ENCODE results near the gene VCAN. TPM values are rescaled to one million over a fixed set of nuclear protein-coding genes. Genes with fewer than 3 reads are reported as not detected.

The VCAN gene
- total and polyA plus RNA-seq, 2 of the 8 experiments (the other 6 are each of a cell fraction or from before 2014, with no cell fraction given), result 146 to 404 TPM

DNA sequence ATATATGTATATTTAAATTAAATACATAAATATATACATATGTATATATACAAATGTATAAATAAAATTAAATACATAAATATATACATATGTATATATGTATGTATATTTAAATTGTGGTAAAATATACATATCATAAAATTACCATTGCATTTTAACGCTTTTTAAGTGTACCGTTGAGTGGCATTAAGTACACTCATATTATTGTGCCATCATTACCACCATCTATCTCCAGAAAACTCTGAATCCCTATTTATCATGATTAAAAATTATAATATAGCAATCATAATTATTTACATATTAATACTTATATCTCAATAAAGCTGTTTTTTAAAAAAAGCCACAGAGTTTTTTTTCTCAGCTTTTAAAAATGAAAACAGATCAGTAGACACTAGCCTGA lies 27.1 kb upstream of the VCAN start (continued):
- TF ChIP-seq RAD21 (IDR thresholded peaks at IDR 0.05 in 1 of 2, conservative IDR thresholded peaks at IDR 0.05 in 1 of 2; ENCODE audit: low read depth in 2 of 2, low read length in 2 of 2) (no peak), SAP30 (IDR thresholded peaks at IDR 0.05; ENCODE audit: insufficient read depth, insufficient replicate concordance, low read length) (no peak)

All from H1 (cell line).